Neuron (in vitro differentiated cells): ENCODE results near the gene USP17L19.
"Not testable (repeated sequence)": the region's sequence is repeated elsewhere in the genome, so short reads cannot be mapped to it uniquely, and the experiment has no call there.

Source experiments
- H2AFZ ChIP-seq: one replicate; pipeline ENCODE4 v1.6.1; 2013; ENCODE audit warnings: low read depth, mild to moderate bottlenecking, inconsistent platforms, low read length, moderate library complexity
- H3K27me3 ChIP-seq: one replicate; pipeline ENCODE4 v1.6.1; 2013; ENCODE audit warnings: low read length; ENCODE audit not compliant: insufficient read depth
- H3K36me3 ChIP-seq: one replicate; pipeline ENCODE4 v1.6.1; 2013; ENCODE audit warnings: low read length; ENCODE audit not compliant: insufficient read depth
- H3K4me1 ChIP-seq: one replicate; pipeline ENCODE4 v1.6.1; 2013; ENCODE audit warnings: low read length; ENCODE audit not compliant: insufficient read depth
- H3K4me3 ChIP-seq: 2 replicates; pipeline ENCODE4 v1.5.1; 2013; ENCODE audit warnings: mild to moderate bottlenecking, low read length, moderate library complexity
- H3K9me3 ChIP-seq: one replicate; pipeline ENCODE4 v1.6.1; 2013; ENCODE audit warnings: low read length

Gene USP17L19, protein sequence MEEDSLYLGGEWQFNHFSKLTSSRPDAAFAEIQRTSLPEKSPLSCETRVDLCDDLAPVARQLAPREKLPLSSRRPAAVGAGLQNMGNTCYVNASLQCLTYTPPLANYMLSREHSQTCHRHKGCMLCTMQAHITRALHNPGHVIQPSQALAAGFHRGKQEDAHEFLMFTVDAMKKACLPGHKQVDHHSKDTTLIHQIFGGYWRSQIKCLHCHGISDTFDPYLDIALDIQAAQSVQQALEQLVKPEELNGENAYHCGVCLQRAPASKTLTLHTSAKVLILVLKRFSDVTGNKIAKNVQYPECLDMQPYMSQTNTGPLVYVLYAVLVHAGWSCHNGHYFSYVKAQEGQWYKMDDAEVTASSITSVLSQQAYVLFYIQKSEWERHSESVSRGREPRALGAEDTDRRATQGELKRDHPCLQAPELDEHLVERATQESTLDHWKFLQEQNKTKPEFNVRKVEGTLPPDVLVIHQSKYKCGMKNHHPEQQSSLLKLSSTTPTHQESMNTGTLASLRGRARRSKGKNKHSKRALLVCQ

DNA sequence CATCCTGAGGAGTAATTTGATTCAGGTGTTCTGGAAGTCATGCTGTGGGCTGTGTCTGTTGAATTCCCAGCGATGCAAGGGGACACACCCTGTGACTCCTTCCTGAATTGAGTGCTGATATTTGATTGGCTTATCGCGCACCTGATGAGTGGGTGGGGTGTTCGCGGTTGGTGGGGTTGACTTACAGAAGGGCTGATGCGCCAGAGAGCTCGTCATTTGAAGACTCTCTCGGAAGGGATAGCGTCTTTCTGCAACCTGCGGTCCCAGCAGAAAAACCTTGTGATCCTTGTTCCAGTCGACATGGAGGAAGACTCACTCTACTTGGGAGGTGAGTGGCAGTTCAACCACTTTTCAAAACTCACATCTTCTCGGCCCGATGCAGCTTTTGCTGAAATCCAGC, at the start of gene USP17L19:
TSS of gene USP17L19 (plus strand) at position 301 of the 400 bp plus-strand sequence. CDS start at position 301, 0 bp downstream.
- not testable (repeated sequence) for H3K4me3 ChIP-seq, H3K9me3 ChIP-seq, H3K36me3 ChIP-seq, H2AFZ ChIP-seq, H3K4me1 ChIP-seq, H3K27me3 ChIP-seq

- H3K27me3 ChIP-seq, H3K4me3 ChIP-seq, H3K9me3 ChIP-seq, H3K36me3 ChIP-seq, H2AFZ ChIP-seq, H3K4me1 ChIP-seq: not testable (repeated sequence)
Observed at GRCh38 chr4:9210357-9210756, 42.8 kb upstream of the USP17L19 start, which contains the start of gene USP17L10. USP17L10 (plus strand) TSS chr4:9210657; CDS start chr4:9210657, 0 bp downstream.

- not testable (repeated sequence) for H3K36me3 ChIP-seq, H2AFZ ChIP-seq, H3K4me3 ChIP-seq
Observed at GRCh38 chr4:9214701-9215100, 38.5 kb upstream of the USP17L19 start.

GRCh38 chr4:9215105-9215504, 38.1 kb upstream of the USP17L19 start, which contains the start of gene USP17L11:
USP17L11 (plus strand) TSS chr4:9215405; CDS start chr4:9215405, 0 bp downstream.
- H3K4me1 ChIP-seq, H3K36me3 ChIP-seq, H3K4me3 ChIP-seq, H3K27me3 ChIP-seq, H2AFZ ChIP-seq, H3K9me3 ChIP-seq: not testable (repeated sequence)

More at GRCh38 chr4:9214701-9215100, 38.5 kb upstream of the USP17L19 start:
- not testable (repeated sequence) for H3K27me3 ChIP-seq, H3K9me3 ChIP-seq, H3K4me1 ChIP-seq

- H3K9me3 ChIP-seq, H3K4me3 ChIP-seq, H3K27me3 ChIP-seq, H3K36me3 ChIP-seq, H3K4me1 ChIP-seq, H2AFZ ChIP-seq: not testable (repeated sequence)
Observed at GRCh38 chr4:9219852-9220251, 33.3 kb upstream of the USP17L19 start, which contains the start of gene USP17L12. USP17L12 (plus strand) TSS chr4:9220152; CDS start chr4:9220152, 0 bp downstream.

- H3K27me3 ChIP-seq, H3K36me3 ChIP-seq, H3K4me3 ChIP-seq, H2AFZ ChIP-seq, H3K4me1 ChIP-seq, H3K9me3 ChIP-seq: not testable (repeated sequence)
Observed at GRCh38 chr4:9224596-9224995, 28.6 kb upstream of the USP17L19 start, which contains the start of gene USP17L13. USP17L13 (plus strand) TSS chr4:9224896; CDS start chr4:9224896, 0 bp downstream.

- not testable (repeated sequence) for H2AFZ ChIP-seq, H3K27me3 ChIP-seq, H3K4me3 ChIP-seq, H3K9me3 ChIP-seq, H3K4me1 ChIP-seq, H3K36me3 ChIP-seq
Observed at GRCh38 chr4:9230249-9230648, 22.9 kb upstream of the USP17L19 start.

DNA sequence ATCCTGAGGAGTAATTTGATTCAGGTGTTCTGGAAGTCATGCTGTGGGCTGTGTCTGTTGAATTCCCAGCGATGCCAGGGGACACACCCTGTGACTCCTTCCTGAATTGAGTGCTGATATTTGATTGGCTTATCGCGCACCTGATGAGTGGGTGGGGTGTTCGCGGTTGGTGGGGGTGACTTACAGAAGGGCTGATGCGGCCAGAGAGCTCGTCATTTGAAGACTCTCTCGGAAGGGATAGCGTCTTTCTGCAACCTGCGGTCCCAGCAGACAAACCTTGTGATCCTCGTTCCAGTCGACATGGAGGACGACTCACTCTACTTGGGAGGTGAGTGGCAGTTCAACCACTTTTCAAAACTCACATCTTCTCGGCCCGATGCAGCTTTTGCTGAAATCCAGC, 19.1 kb upstream of the USP17L19 start, which contains the start of gene USP17L15:
TSS of gene USP17L15 (plus strand) at position 301 of the 400 bp plus-strand sequence. CDS start at position 301, 0 bp downstream.
- H3K36me3 ChIP-seq, H3K9me3 ChIP-seq, H3K4me1 ChIP-seq, H3K27me3 ChIP-seq, H3K4me3 ChIP-seq, H2AFZ ChIP-seq: not testable (repeated sequence)

GRCh38 chr4:9238461-9238860, 14.7 kb upstream of the USP17L19 start:
- H3K27me3 ChIP-seq, H3K36me3 ChIP-seq, H3K4me1 ChIP-seq, H3K4me3 ChIP-seq, H3K9me3 ChIP-seq, H2AFZ ChIP-seq: not testable (repeated sequence)

- H3K9me3 ChIP-seq, H3K4me1 ChIP-seq, H3K36me3 ChIP-seq, H3K4me3 ChIP-seq, H2AFZ ChIP-seq, H3K27me3 ChIP-seq: not testable (repeated sequence)
Observed at GRCh38 chr4:9243579-9243978, 9.6 kb upstream of the USP17L19 start, which contains the start of gene USP17L17. USP17L17 (plus strand) TSS chr4:9243879; CDS start chr4:9243879, 0 bp downstream.

DNA sequence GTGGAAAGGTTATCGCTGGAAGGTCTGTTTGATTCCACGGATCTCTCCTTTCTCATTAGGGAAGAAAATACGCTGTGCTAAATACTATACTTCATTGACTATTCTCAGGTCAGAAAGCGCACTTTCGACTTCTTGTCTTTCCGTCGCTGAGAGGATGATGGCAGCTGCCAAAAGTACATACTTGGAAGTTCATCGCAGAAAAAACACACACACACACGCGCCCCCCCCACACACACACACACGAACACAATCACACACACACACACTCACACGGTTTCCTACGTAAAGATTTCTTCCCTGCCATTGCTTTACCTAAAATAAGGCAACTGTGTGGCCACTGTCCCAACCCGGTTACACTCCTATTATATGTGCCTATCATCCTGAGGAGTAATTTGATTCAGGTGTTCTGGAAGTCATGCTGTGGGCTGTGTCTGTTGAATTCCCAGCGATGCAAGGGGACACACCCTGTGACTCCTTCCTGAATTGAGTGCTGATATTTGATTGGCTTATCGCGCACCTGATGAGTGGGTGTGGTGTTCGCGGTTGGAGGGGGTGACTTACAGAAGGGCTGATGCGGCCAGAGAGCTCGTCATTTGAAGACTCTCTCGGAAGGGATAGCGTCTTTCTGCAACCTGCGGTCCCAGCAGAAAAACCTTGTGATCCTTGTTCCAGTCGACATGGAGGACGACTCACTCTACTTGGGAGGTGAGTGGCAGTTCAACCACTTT, 5.1 kb upstream of the USP17L19 start, which contains the start of gene USP17L18:
TSS of gene USP17L18 (plus strand) at position 678 of the 728 bp plus-strand sequence. CDS start at position 678, 0 bp downstream.
- H3K9me3 ChIP-seq, H3K4me3 ChIP-seq, H3K27me3 ChIP-seq: not testable (repeated sequence)

GRCh38 chr4:9257824-9258223, 4.6 kb downstream of the USP17L19 start, which contains the start of gene USP17L20:
USP17L20 (plus strand) TSS chr4:9258124; CDS start chr4:9258124, 0 bp downstream.
- H3K36me3 ChIP-seq, H3K4me1 ChIP-seq, H3K4me3 ChIP-seq, H3K9me3 ChIP-seq, H2AFZ ChIP-seq, H3K27me3 ChIP-seq: not testable (repeated sequence)

More for the DNA sequence above, 5.1 kb upstream of the USP17L19 start, which contains the start of gene USP17L18:
- H2AFZ ChIP-seq, H3K4me1 ChIP-seq, H3K36me3 ChIP-seq: not testable (repeated sequence)

DNA sequence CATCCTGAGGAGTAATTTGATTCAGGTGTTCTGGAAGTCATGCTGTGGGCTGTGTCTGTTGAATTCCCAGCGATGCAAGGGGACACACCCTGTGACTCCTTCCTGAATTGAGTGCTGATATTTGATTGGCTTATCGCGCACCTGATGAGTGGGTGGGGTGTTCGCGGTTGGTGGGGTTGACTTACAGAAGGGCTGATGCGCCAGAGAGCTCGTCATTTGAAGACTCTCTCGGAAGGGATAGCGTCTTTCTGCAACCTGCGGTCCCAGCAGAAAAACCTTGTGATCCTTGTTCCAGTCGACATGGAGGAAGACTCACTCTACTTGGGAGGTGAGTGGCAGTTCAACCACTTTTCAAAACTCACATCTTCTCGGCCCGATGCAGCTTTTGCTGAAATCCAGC, 9.4 kb downstream of the USP17L19 start, which contains the start of gene USP17L21:
TSS of gene USP17L21 (plus strand) at position 301 of the 400 bp plus-strand sequence. CDS start at position 301, 0 bp downstream.
- H3K4me1 ChIP-seq, H3K4me3 ChIP-seq, H3K27me3 ChIP-seq, H3K36me3 ChIP-seq, H3K9me3 ChIP-seq, H2AFZ ChIP-seq: not testable (repeated sequence)
